OCI-LY1 (cell line): ENCODE data around the gene SH2B2.
A peak's percentile ranks its signal among the peaks of the same experiment; 100 is the strongest.

Experiments
- H2AFZ ChIP-seq: fragments of 200-600 bp; sonication (generic), shearing (Covaris generic); 2 replicates; pipeline ENCODE4 v1.6.0; 2014; ENCODE audit warnings: antibody characterized with exemption, mild to moderate bottlenecking, low read length
- H3F3A ChIP-seq: fragments of 200-600 bp; sonication (generic), shearing (Covaris generic); 2 replicates; pipeline ENCODE4 v1.6.0; 2014; ENCODE audit warnings: mild to moderate bottlenecking, antibody characterized with exemption, low read length, moderate library complexity; ENCODE audit not compliant: insufficient read depth
- H3K27ac ChIP-seq: fragments of 200-600 bp; sonication (generic); 2 replicates; pipeline ENCODE4 v1.5.1; 2014; ENCODE audit warnings: low read length, mixed run types, mild to moderate bottlenecking, low read depth; ENCODE audit not compliant: poor library complexity, severe bottlenecking
- H3K27me3 ChIP-seq: fragments of 200-600 bp; sonication (generic); 2 replicates; pipeline ENCODE4 v1.6.0; 2014; ENCODE audit warnings: antibody characterized with exemption, mild to moderate bottlenecking, low read length, moderate library complexity; ENCODE audit not compliant: insufficient read depth
- H3K36me3 ChIP-seq: fragments of 200-600 bp; sonication (generic); 2 replicates; pipeline ENCODE4 v1.6.1; 2014; ENCODE audit warnings: mild to moderate bottlenecking, antibody characterized with exemption, low read length, moderate library complexity, mixed read lengths; ENCODE audit not compliant: insufficient read depth
- H3K4me1 ChIP-seq: fragments of 200-600 bp; sonication (generic); 2 replicates; pipeline ENCODE4 v1.5.1; 2014; ENCODE audit warnings: mild to moderate bottlenecking, low read length, moderate library complexity; ENCODE audit not compliant: insufficient read depth, severe bottlenecking
- H3K4me2 ChIP-seq: fragments of 200-600 bp; sonication (generic), shearing (Covaris generic); 2 replicates; pipeline ENCODE4 v1.6.1; 2014; ENCODE audit warnings: low read length
- H3K4me3 ChIP-seq: fragments of 200-600 bp; sonication (generic); 2 replicates; pipeline ENCODE4 v1.5.1; 2014; ENCODE audit warnings: low read length, low read depth, mild to moderate bottlenecking, mixed read lengths; ENCODE audit not compliant: poor library complexity, severe bottlenecking
- H3K79me2 ChIP-seq: fragments of 200-600 bp; shearing (Covaris generic); 2 replicates; pipeline ENCODE4 v1.6.1; 2016; ENCODE audit warnings: mixed run types, low read length, mixed read lengths; ENCODE audit not compliant: insufficient read depth
- H3K9ac ChIP-seq: fragments of 200-600 bp; sonication (generic), shearing (Covaris generic); 2 replicates; pipeline ENCODE4 v1.6.1; 2014; ENCODE audit warnings: mild to moderate bottlenecking, low read length, mixed read lengths
- H3K9me2 ChIP-seq: fragments of 200-600 bp; sonication (generic), shearing (Covaris generic); 2 replicates; pipeline ENCODE4 v1.6.1; 2014; ENCODE audit warnings: low read depth, mild to moderate bottlenecking, low read length, mixed read lengths
- H3K9me3 ChIP-seq: fragments of 200-600 bp; shearing (Covaris generic); 2 replicates; pipeline ENCODE4 v1.6.1; 2014; ENCODE audit warnings: low read length, mixed read lengths
- H4K20me1 ChIP-seq: fragments of 200-600 bp; sonication (generic), shearing (Covaris generic); 2 replicates; pipeline ENCODE4 v1.6.0; 2016; ENCODE audit warnings: mild to moderate bottlenecking, low read length; ENCODE audit not compliant: insufficient read depth
- EZH2 ChIP-seq: fragments of 200-600 bp; sonication (generic), shearing (Covaris generic); IDR thresholded peaks from 2 replicates; pipeline ENCODE4 v1.8.0; 2017; ENCODE audit warnings: borderline replicate concordance, mixed run types, mild to moderate bottlenecking, antibody characterized with exemption, low read length, moderate library complexity, mixed read lengths
- TF ChIP-seq, protein P1 (sequence below): fragments of 200-600 bp; sonication (generic), shearing (Covaris generic); IDR thresholded peaks from 2 replicates; pipeline ENCODE4 v1.5.1; 2017; ENCODE audit warnings: mild to moderate bottlenecking, antibody characterized with exemption, low read length, moderate library complexity, mixed read lengths

Gene SH2B2

GRCh38 chr7:102291056-102291915 lies 4.6 kb downstream of the SH2B2 start:
- Histone ChIP-seq H2AFZ (no peak overlapping the region), H3K27ac (peak overlapping the region; percentile 91), H3K9me3 (no peaks in the 10 kb centered on the region), H3F3A (peaks cover 6% of the 10 kb centered on the region; the same call in 1 of the 2 replicates), H4K20me1 (no peaks in the 10 kb centered on the region), H3K36me3 (peaks cover 7% of the 10 kb centered on the region; the same call in 1 of the 2 replicates), H3K4me1 (peaks cover 85% of the 10 kb centered on the region), H3K4me2 (peak overlapping the region; percentile 59), H3K4me3 (peak overlapping the region; percentile 8), H3K9me2 (no peaks in the 10 kb centered on the region), H3K27me3 (no peaks in the 10 kb centered on the region), H3K9ac (peak overlapping the region; percentile 21; the same call in 1 of the 2 replicates), H3K79me2 (peaks cover 31% of the 10 kb centered on the region)
- TF ChIP-seq, protein P1, sequence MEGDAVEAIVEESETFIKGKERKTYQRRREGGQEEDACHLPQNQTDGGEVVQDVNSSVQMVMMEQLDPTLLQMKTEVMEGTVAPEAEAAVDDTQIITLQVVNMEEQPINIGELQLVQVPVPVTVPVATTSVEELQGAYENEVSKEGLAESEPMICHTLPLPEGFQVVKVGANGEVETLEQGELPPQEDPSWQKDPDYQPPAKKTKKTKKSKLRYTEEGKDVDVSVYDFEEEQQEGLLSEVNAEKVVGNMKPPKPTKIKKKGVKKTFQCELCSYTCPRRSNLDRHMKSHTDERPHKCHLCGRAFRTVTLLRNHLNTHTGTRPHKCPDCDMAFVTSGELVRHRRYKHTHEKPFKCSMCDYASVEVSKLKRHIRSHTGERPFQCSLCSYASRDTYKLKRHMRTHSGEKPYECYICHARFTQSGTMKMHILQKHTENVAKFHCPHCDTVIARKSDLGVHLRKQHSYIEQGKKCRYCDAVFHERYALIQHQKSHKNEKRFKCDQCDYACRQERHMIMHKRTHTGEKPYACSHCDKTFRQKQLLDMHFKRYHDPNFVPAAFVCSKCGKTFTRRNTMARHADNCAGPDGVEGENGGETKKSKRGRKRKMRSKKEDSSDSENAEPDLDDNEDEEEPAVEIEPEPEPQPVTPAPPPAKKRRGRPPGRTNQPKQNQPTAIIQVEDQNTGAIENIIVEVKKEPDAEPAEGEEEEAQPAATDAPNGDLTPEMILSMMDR = no peak
- TF ChIP-seq EZH2 = no peak

- TF ChIP-seq EZH2 = no peak
- TF ChIP-seq, protein P1 = no peak
- Histone ChIP-seq H4K20me1 (no peaks in the 10 kb centered on the region), H3K9me2 (no peaks in the 10 kb centered on the region), H3F3A (peaks cover 6% of the 10 kb centered on the region; the same call in 1 of the 2 replicates), H3K27ac (peak overlapping the region; percentile 91), H3K4me1 (peaks cover 83% of the 10 kb centered on the region), H3K27me3 (no peaks in the 10 kb centered on the region), H3K79me2 (peaks cover 31% of the 10 kb centered on the region), H3K4me3 (peak overlapping the region; percentile 8), H3K9me3 (no peaks in the 10 kb centered on the region), H3K4me2 (peak overlapping the region; percentile 59), H2AFZ (no peak overlapping the region), H3K9ac (peak overlapping the region; percentile 21), H3K36me3 (peaks cover 11% of the 10 kb centered on the region; the same call in 1 of the 2 replicates)
Observed at GRCh38 chr7:102291916-102292267, 5.2 kb downstream of the SH2B2 start.

GRCh38 chr7:102292813-102293798 lies 6.4 kb downstream of the SH2B2 start:
- Histone ChIP-seq H3K9me2 (no peaks in the 10 kb centered on the region), H2AFZ (no peak overlapping the region), H3K4me1 (peaks cover 79% of the 10 kb centered on the region), H3K27me3 (no peaks in the 10 kb centered on the region), H3F3A (peaks cover 6% of the 10 kb centered on the region; the same call in 1 of the 2 replicates), H3K9me3 (no peaks in the 10 kb centered on the region), H4K20me1 (no peaks in the 10 kb centered on the region), H3K79me2 (peaks cover 34% of the 10 kb centered on the region), H3K4me2 (peak overlapping the region; percentile 60), H3K27ac (peak overlapping the region; percentile 68), H3K9ac (peak overlapping the region; percentile 47; the same call in 1 of the 2 replicates), H3K4me3 (peak overlapping the region; percentile 46), H3K36me3 (peaks cover 14% of the 10 kb centered on the region; the same call in 1 of the 2 replicates)
- no peak for TF ChIP-seq EZH2
- TF ChIP-seq, protein P1 = no peak
